Stimulated activated effector memory CD8-positive, alpha-beta T cell treated with anti-CD3 and anti-CD28 coated beads, Interleukin-12 subunit alpha, Interleukin-12 subunit beta, amount 100 ng/mL, for 72 hours (primary cell): ENCODE data around the gene BOD1L1.

ENCODE experiments used
- ATAC-seq: fragments of 150-1000 bp; cut with Tn5 transposase; 2 replicates; pipeline ENCODE4 v1.10.0; 2021
- DNase-seq, 2 donors: peaks; one replicate each; pipeline ENCODE4 v3.0.0; 2021 to 2022; ENCODE audit warnings: low spot score in 2 of 2
- H3K27ac Mint-ChIP-seq: one replicate; pipeline ENCODE4 v1.8.0; 2022; ENCODE audit warnings: mild to moderate bottlenecking, mixed read lengths
- H3K36me3 Mint-ChIP-seq: one replicate; pipeline ENCODE4 v1.8.0; 2022; ENCODE audit warnings: mild to moderate bottlenecking, mixed read lengths
- H3K4me1 Mint-ChIP-seq: one replicate; pipeline ENCODE4 v1.8.0; 2022; ENCODE audit warnings: mixed read lengths
- H3K4me3 Mint-ChIP-seq: one replicate; pipeline ENCODE4 v1.8.0; 2022; ENCODE audit warnings: mild to moderate bottlenecking, mixed read lengths
- H3K9me3 Mint-ChIP-seq: one replicate; pipeline ENCODE4 v1.8.0; 2022; ENCODE audit warnings: mixed read lengths

BOD1L1 gene

GRCh38 chr4:13640149-13640940 is 12.8 kb upstream of the BOD1L1 start:
- Mint-ChIP-seq H3K4me1 (no peaks in the 10 kb centered on the region), H3K4me3 (no peak overlapping the region), H3K9me3 (no peaks in the 10 kb centered on the region), H3K36me3 (no peaks in the 10 kb centered on the region), H3K27ac (no peak overlapping the region)
- ATAC-seq (no peak), DNase-seq (no peak)

- Mint-ChIP-seq H3K27ac (no peak overlapping the region), H3K9me3 (no peaks in the 10 kb centered on the region), H3K4me3 (no peak overlapping the region), H3K4me1 (no peaks in the 10 kb centered on the region), H3K36me3 (no peaks in the 10 kb centered on the region)
- ATAC-seq (no peak), DNase-seq (no peak)
These were observed 7.8 kb upstream of the BOD1L1 start for GRCh38 chr4:13635286-13635799.

- H3K27ac Mint-ChIP-seq, result no peak overlapping the region
- ATAC-seq (no peak), DNase-seq (no peak)
- no peaks in the 10 kb centered on the region for H3K36me3 Mint-ChIP-seq
- H3K4me3 Mint-ChIP-seq, result no peak overlapping the region
- H3K4me1 Mint-ChIP-seq, result no peaks in the 10 kb centered on the region
- no peaks in the 10 kb centered on the region for H3K9me3 Mint-ChIP-seq
These were observed 6.1 kb upstream of the BOD1L1 start for GRCh38 chr4:13633671-13634070.

- peaks cover 29% of the 10 kb centered on the region for H3K4me1 Mint-ChIP-seq
These were observed 333 bp downstream of the BOD1L1 start for GRCh38 chr4:13627178-13627605.

GRCh38 chr4:13626492-13627177 is 890 bp downstream of the BOD1L1 start:
- peaks cover 33% of the 10 kb centered on the region for H3K4me1 Mint-ChIP-seq

More at GRCh38 chr4:13627178-13627605, 333 bp downstream of the BOD1L1 start:
- H3K27ac Mint-ChIP-seq, result peak overlapping the region; percentile 98
- ATAC-seq (peak; percentile 66), DNase-seq (no peak)
- H3K9me3 Mint-ChIP-seq, result no peaks in the 10 kb centered on the region
- H3K4me3 Mint-ChIP-seq, result peak overlapping the region; percentile 71
- peaks cover 25% of the 10 kb centered on the region for H3K36me3 Mint-ChIP-seq

GRCh38 chr4:13618212-13618806 is 9.2 kb downstream of the BOD1L1 start:
- Mint-ChIP-seq H3K36me3 (peaks cover 71% of the 10 kb centered on the region), H3K9me3 (no peaks in the 10 kb centered on the region), H3K4me1 (peaks cover 55% of the 10 kb centered on the region), H3K27ac (no peak overlapping the region), H3K4me3 (no peak overlapping the region)
- DNase-seq, result no peak
- no peak for ATAC-seq

More at GRCh38 chr4:13626492-13627177, 890 bp downstream of the BOD1L1 start:
- no peak for DNase-seq
- ATAC-seq, result no peak
- H3K36me3 Mint-ChIP-seq, result peaks cover 25% of the 10 kb centered on the region
- H3K27ac Mint-ChIP-seq, result peak overlapping the region; percentile 98
- H3K9me3 Mint-ChIP-seq, result no peaks in the 10 kb centered on the region
- peak overlapping the region; percentile 71 for H3K4me3 Mint-ChIP-seq

GRCh38 chr4:13617801-13618200 is 9.7 kb downstream of the BOD1L1 start:
- peaks cover 50% of the 10 kb centered on the region for H3K4me1 Mint-ChIP-seq
- no peak overlapping the region for H3K4me3 Mint-ChIP-seq
- H3K9me3 Mint-ChIP-seq, result no peaks in the 10 kb centered on the region
- ATAC-seq (no peak), DNase-seq (no peak)
- peaks cover 71% of the 10 kb centered on the region for H3K36me3 Mint-ChIP-seq
- H3K27ac Mint-ChIP-seq, result no peak overlapping the region

- peaks cover 79% of the 10 kb centered on the region for H3K36me3 Mint-ChIP-seq
- no peak for DNase-seq
- ATAC-seq, result no peak
- H3K4me3 Mint-ChIP-seq, result no peak overlapping the region
- H3K4me1 Mint-ChIP-seq, result peaks cover 40% of the 10 kb centered on the region
- no peaks in the 10 kb centered on the region for H3K9me3 Mint-ChIP-seq
- no peak overlapping the region for H3K27ac Mint-ChIP-seq
These were observed 10.9 kb downstream of the BOD1L1 start for GRCh38 chr4:13616597-13616996.

- H3K4me3 Mint-ChIP-seq, result no peak overlapping the region
- DNase-seq, result no peak
- H3K9me3 Mint-ChIP-seq, result no peaks in the 10 kb centered on the region
- no peak overlapping the region for H3K27ac Mint-ChIP-seq
- peaks cover 27% of the 10 kb centered on the region for H3K4me1 Mint-ChIP-seq
- no peak for ATAC-seq
- peaks cover 93% of the 10 kb centered on the region for H3K36me3 Mint-ChIP-seq
These were observed 12.4 kb downstream of the BOD1L1 start for GRCh38 chr4:13615161-13615560.

- Mint-ChIP-seq H3K4me3 (no peak overlapping the region), H3K9me3 (no peaks in the 10 kb centered on the region)
These were observed 15.0 kb downstream of the BOD1L1 start for GRCh38 chr4:13612569-13612968.

GRCh38 chr4:13611283-13611842 is 16.2 kb downstream of the BOD1L1 start:
- no peak for DNase-seq
- H3K4me1 Mint-ChIP-seq, result peaks cover 19% of the 10 kb centered on the region
- ATAC-seq, result peak; percentile 48
- no peak overlapping the region for H3K27ac Mint-ChIP-seq
- no peaks in the 10 kb centered on the region for H3K9me3 Mint-ChIP-seq
- no peak overlapping the region for H3K4me3 Mint-ChIP-seq
- peaks cover 100% of the 10 kb centered on the region for H3K36me3 Mint-ChIP-seq

More at GRCh38 chr4:13612569-13612968, 15.0 kb downstream of the BOD1L1 start:
- H3K4me1 Mint-ChIP-seq, result peaks cover 26% of the 10 kb centered on the region
- ATAC-seq (no peak), DNase-seq (no peak)
- peaks cover 100% of the 10 kb centered on the region for H3K36me3 Mint-ChIP-seq
- H3K27ac Mint-ChIP-seq, result no peak overlapping the region

- Mint-ChIP-seq H3K27ac (no peak overlapping the region), H3K4me1 (peaks cover 12% of the 10 kb centered on the region), H3K36me3 (peaks cover 96% of the 10 kb centered on the region), H3K9me3 (no peaks in the 10 kb centered on the region), H3K4me3 (no peak overlapping the region)
- DNase-seq (no peak), ATAC-seq (no peak)
These were observed 22.2 kb downstream of the BOD1L1 start for GRCh38 chr4:13605330-13605729.

GRCh38 chr4:13601848-13602247 is 25.7 kb downstream of the BOD1L1 start:
- no peaks in the 10 kb centered on the region for H3K9me3 Mint-ChIP-seq
- DNase-seq, result no peak
- ATAC-seq, result no peak
- H3K36me3 Mint-ChIP-seq, result peaks cover 75% of the 10 kb centered on the region
- peaks cover 17% of the 10 kb centered on the region for H3K4me1 Mint-ChIP-seq
- H3K4me3 Mint-ChIP-seq, result no peak overlapping the region
- H3K27ac Mint-ChIP-seq, result no peak overlapping the region

- H3K27ac Mint-ChIP-seq, result no peak overlapping the region
- H3K9me3 Mint-ChIP-seq, result no peaks in the 10 kb centered on the region
- no peak overlapping the region for H3K4me3 Mint-ChIP-seq
- H3K36me3 Mint-ChIP-seq, result peaks cover 75% of the 10 kb centered on the region
- ATAC-seq (no peak), DNase-seq (no peak)
- peaks cover 17% of the 10 kb centered on the region for H3K4me1 Mint-ChIP-seq
These were observed 26.5 kb downstream of the BOD1L1 start for GRCh38 chr4:13601048-13601447.

GRCh38 chr4:13599159-13599558 is 28.4 kb downstream of the BOD1L1 start:
- Mint-ChIP-seq H3K36me3 (peaks cover 75% of the 10 kb centered on the region), H3K4me3 (no peak overlapping the region), H3K27ac (no peak overlapping the region), H3K9me3 (no peaks in the 10 kb centered on the region), H3K4me1 (peaks cover 17% of the 10 kb centered on the region)
- ATAC-seq (no peak), DNase-seq (no peak)
